NCI-H345 treated with DMSO at 0.1 percent for 48 hours (cell line): ENCODE data around the gene VDAC1.
"Not testable (repeated sequence)": the region's sequence is repeated elsewhere in the genome, so short reads cannot be mapped to it uniquely, and the experiment has no call there.

Source experiments
- DNase-seq: peaks from one replicate; lab custom pipeline; 2025; ENCODE audit not compliant: unreplicated experiment; lab: John Stamatoyannopoulos, UW

VDAC1 gene

DNA sequence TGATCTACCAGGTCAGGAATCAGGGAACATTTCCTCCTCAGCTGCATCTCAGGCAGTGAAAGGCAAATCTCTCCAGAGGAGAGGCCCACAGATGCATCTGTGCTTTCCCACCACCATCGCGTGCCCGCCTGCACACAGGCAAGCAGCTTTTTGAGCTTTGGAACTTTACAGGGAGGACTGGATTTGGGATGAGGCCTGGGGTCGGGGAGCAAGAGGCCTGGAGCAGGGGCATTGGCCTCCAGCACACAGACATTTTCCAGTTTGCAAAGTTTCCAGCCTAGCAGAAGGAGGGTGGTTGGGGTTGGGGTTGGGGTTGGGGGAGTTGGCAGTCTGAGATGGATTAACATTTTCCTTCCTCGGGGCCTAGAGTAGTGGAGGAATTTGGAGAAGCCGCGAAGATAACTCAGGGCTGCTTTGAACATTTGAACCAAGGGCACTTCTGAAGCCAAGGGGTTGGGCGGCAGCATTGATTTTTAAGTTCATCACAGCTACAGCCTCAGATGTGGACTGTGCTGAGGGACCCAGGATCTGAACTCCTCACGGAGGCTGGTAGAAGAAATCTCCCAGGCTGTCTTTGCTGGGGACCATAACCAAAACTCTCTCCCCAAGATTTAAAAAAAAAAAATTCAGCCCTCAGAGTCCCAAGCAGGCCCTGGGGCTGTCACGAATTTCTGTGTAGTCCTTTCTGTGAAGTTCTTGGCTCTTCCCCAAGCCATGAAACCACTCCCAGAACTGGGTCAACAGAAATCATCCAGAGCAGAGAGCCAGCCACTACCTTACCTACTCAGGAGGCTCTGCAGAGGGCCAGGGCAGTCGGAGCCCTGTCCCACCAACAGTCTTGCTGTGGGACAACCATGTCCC is 61.9 kb downstream of the VDAC1 start:
- DNase-seq, result no peak

DNA sequence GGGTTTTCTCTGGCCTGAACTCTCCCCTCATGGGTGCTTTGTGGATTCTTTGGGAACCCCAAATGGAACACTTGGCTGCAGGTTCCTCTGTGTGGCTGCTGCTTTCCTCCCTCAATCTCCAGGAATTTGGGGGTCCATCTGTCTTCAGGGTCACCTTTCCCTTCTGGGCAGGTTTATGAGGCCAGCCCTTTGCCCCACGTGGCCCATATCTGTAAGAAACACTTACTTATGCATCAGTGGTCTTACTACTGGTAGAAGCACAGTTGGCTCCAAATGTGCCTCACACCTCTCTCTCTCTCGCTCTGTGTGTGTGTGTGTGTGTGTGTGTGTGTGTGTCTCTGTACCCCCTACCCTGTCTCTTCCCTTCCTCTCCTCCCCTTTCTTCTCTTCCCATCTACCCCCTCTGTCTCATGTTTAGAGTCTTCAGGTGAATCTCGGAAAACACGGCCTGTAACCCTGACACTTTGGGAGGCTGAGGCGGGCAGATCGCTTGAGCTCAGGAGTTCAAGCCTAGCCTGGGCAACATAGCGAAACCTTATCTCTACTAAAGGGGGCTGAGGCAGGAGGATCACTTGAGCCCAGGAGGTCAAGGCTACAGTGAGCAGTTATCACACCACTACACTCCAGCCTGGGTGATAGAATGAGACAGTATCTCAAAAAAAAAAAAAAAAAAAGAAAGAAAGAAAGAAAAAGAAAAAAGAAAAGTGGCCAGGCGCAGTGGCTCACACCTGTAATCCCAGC is 63.1 kb downstream of the VDAC1 start:
- DNase-seq, result no peak

DNA sequence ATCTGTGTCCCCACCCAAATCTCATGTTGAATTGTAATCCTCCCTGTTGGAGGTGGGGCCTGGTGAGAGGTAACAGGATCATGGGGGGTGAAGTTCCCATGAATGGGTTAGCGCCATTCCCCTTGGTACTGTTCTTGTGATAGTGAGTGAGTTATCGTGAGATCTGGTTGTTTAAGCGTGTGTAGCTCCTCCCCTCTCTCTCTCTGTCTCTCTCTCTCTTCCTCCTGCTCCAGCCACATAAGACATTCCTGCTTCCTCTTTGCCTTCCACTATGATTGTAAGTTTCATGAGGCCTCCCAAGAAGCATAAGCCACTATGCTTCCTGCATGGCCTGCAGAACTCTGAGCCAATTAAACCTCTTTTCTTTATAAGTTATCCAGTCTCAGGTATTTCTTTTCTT is 65.1 kb downstream of the VDAC1 start:
- no peak for DNase-seq

DNA sequence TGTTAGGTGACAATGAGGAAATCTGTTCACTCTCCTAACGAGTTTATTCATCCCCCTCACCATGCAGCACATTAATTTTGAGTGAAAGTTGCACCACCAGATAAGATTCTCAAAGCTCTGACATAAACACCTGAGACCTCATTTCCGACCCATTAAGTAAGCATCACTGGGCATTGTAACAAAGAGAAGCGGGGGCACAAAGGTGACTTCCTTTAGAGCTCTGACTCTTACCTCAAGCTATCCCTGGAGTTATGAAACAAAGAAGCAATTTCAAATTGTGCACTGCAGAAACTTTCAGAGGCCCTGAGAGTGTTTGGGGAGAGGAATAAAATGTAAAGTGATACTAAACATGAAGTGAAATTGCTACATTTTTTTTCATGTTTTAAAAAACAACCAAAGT is 65.8 kb downstream of the VDAC1 start:
- no peak for DNase-seq

DNA sequence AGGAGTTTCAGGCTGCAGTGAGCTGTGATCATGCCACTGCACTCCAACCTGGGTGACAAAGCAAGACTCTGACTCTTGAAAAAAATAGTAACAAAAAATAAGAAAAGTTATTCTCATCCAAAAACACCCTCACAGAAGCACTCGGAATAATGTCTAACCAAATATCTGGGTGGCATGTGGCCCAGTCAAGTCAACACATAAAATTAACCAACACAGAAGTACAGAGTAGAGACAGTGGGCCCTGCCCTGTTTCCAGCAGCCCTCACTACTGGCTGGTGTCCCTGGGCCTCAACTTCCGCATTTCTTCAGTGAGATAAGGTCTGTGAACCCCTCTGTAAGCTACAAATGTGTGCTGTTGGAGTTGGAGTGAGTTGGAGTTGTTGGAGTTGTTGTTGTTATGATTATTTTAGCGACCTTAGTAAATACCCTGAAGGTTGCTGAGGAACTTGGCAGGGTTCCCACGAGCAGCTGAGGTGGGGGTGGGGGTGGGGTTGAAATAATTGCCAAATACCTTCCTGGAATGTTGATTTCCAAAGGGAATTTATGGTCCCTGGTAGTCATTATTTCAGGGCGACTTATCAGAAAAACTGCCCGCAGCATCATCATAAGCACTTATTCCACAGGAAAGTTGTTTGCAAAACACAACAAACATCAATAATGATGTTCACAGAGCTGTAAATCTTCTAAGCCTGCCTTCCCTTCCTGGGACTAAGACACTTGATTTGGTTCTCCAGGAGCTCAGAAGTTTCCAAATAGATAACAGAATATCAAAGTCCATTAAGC is 66.5 kb downstream of the VDAC1 start:
- no peak for DNase-seq

DNA sequence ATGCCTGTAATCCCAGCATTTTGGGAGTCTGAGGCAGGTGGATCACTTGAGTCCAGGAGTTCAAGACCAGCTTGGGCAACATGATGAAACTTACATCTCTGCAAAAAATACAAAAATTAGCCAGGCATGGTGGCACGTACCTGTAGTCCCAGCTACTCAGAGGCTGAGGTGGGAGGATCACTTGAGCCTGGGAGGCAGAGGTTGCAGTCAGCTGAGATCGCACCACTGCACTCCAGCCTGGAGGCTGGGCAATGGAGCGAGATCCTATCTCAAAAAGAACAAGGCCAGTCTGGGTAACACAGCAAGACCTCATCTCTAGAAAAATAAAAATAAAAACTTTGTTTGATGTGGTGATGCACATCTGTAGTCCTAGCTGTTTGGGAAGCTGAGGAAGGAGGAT is 67.1 kb downstream of the VDAC1 start:
- DNase-seq, result not testable (repeated sequence)

DNA sequence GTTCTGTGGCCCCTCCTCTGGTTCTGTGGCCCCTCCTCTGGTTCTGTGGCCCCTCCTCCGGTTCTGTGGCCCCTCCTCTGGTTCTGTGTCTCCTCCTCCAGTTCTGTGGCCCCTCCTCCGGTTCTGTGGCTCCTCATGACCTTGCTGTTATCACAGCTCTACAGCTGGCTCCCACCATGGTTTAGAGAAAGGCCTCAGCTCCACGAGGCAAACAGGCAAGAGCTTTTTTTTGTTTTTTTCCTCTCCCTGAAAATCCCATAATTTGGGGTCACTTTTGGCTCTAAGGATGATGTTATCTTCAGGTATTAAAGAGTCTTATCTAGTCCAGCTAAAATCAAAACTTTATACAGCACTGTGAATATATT is 68.1 kb downstream of the VDAC1 start:
- DNase-seq, result no peak

DNA sequence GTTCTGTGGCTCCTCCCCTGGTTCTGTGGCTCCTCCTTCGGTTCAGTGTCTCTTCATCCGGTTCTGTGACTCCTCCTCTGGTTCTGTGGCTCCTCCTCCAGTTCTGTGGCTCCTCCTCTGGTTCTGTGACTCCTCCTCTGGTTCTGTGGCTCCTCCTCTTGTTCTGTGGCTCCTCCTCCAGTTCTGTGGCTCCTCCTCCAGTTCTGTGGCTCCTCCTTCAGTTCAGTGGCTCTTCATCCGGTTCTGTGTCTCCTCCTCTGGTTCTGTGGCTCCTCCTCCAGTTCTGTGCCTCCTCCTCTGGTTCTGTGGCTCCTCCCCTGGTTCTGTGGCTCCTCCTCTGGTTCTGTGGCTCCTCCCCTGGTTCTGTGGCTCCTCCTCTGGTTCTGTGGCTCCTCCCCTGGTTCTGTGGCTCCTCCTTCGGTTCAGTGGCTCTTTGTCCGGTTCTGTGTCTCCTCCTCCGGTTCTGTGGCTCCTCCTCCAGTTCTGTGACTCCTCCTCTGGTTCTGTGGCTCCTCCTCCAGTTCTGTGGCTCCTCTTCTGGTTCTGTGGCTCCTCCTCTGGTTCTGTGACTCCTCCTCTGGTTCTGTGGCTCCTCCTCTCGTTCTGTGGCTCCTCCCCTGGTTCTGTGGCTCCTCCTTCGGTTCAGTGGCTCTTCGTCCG is 68.7 kb downstream of the VDAC1 start:
- not testable (repeated sequence) for DNase-seq

DNA sequence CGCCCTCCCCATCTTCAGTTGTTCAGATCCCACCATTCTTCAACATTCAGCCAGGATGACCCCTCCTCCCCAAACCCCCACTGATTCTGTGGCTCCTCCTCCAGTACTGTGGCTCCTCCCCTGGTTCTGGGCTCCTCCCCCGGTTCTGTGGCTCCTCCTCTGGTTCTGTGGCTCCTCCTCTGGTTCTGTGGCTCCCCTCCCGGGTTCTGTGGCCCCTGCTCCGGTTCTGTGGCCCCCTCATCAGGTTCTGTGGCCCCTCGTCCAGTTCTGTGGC is 69.2 kb downstream of the VDAC1 start:
- no peak for DNase-seq

DNA sequence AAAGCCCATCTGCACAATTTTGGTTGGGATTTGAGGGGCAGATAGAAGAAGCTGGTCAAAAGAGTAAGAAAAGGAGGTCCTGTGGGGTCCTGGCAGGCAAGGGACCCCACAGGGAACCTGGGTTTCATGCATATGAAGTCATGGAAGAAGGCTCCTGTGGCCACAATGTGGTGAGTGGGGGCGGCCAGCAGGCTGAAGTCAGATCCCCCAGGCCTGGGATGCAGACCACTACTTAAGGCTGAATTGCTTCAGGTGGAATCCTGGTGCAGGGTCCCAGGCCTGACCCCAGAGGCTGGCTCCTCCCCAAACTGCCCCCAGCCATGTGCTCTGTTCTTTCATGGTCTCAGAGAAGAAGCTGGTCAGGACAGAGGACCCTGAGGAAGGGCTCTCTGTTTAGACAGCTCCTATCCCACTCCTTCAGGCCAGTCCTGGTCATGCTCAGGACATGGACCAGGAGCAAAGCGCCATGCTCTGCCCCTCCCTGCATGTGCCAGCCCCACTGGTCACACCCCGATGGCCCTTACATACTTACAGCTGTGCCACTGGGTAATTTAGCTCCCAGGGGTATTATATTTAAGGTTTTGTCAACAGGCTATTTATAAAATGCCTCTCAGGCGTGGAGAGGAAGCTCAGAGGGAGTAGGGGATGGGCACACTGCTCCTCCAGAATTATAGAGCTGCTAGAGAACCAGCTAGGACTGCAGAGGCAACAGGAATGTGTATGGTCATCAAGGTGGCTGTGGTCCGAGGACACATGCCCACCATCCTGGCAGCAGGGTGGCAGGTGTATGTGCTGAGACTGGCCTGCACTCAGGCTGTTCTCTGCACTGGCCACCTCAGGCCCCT is 69.7 kb downstream of the VDAC1 start:
- peak; percentile 61 for DNase-seq

DNA sequence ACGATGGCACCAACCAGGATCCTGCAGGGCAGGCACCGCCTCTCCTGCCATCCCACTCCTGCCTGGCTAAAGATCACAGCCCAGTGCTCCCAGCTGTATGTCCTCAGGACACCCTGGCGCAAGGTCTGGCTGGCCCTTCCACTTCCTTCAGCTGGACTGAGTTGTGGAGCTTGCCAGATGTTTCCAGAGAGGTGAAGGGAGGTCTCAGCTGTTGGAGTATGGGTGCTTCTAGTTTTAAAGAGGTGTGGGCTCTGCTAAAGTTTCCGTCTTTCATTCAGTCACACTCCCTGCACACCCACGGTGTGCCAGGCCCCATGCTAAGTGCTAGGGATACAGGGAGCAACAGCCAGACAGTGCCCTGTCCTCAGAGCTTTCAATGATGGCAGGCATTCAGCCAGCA is 70.5 kb downstream of the VDAC1 start:
- DNase-seq, result no peak

DNA sequence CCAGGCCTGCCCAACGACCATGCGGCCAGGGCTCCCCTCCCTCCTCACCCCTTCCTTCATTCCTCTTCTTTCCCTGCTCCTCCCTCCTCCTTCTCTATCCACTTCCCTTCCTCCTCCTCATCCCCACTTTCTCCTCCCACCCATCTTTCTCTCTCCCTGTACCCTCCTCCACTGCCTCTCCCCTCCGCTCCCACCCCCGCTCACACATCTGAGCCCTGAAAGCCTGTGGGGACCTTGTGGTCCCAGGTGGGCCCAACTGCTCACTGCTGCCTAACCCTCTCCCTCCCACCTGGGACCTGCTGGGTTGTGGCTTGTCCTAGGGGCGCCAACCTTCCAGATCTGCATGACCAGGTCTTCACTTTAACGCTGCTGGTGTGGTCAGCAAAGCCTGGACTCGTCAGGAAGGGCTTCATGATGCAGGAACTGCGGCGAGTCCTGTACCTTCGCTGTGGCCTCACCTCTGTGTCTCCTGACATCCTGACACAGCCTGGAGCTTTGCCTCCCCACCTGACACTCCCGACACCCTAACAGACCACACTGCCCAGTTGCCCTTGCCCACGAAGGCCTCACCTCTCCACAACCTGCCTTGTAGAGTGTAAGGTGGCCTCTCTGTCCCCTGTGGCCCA is 71.0 kb downstream of the VDAC1 start:
- no peak for DNase-seq

DNA sequence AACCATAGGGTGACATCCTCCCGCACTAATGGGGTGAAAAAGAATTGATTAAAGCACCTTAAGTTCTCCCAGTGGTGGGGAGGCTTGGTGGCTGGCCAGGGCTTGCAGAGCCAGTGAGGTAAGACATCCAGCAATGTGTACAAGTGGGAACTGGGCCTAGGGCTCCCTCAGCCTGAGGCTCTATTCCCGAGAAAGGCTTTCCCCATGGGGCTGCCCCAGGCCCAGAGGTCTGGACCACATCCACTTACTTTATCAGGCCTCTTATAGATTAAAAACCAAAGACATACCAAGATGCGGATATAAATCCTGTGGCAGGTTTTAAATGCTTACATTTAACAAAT is 71.6 kb downstream of the VDAC1 start:
- DNase-seq, result no peak

DNA sequence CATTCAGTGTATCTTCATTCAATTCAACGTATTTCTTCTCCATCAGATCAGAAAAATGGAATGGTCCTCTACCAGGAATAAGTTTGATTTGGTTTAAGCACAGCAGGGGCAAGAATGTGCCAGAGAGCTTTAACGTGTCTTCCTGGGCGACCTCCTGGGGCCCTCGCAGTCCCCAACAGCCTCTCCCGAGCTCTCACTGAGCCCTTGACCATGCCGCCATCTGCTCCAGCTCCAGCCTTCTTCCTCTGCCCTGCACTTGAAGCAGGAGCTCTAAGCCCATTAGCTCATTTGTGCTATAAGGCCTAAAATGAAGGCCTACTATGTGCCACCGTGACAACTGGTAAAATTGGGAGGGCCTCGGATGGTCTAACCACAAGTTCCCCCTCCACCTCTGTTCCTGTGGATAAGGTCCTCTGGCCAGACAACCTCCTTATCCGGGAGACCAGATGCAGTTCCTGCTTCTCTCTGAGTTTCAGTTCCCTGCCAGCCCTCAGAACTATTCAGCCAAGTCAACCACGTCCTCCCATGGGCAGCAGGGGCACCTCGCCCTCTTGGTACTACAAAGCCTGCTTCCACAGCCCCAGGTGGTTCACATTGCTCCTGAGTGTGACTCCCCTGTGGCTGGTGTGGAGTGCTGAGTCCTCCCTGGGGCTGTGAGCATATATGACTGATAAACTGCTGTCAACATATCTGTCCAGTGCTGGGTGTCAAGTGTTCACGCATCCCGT is 72.2 kb downstream of the VDAC1 start:
- no peak for DNase-seq

DNA sequence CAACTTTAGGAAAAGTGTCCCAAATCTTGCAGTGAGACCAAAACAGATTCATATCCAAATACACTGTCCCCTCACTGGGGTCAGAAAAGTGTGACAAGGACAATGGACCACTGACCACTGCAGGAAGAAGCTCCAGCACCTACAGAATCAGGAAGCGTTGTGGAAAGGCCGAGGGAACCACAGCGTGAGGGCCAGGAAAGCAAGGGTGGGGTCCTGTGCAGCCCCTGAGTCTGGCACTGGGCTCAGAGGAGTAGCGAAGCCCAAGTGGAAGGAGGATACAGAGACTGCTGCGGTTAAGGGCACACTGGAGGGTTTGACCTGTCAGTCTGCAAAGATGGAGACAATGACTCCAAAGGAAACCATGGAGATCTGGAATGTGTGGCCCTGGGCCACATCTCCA is 73.2 kb downstream of the VDAC1 start:
- DNase-seq, result no peak

DNA sequence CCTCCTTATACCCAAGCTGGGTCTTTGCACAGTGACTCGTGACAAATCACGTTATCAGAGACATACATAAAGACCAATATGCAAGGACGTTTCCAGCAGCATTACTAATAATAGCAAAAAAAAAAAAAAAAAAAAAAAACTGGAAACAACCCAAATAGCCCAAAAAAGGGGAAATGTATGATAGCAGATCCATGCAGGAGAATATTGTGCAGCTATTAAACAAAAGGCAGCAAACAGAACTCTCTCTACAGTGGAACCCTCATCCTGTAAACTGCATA is 74.0 kb downstream of the VDAC1 start:
- no peak for DNase-seq

DNA sequence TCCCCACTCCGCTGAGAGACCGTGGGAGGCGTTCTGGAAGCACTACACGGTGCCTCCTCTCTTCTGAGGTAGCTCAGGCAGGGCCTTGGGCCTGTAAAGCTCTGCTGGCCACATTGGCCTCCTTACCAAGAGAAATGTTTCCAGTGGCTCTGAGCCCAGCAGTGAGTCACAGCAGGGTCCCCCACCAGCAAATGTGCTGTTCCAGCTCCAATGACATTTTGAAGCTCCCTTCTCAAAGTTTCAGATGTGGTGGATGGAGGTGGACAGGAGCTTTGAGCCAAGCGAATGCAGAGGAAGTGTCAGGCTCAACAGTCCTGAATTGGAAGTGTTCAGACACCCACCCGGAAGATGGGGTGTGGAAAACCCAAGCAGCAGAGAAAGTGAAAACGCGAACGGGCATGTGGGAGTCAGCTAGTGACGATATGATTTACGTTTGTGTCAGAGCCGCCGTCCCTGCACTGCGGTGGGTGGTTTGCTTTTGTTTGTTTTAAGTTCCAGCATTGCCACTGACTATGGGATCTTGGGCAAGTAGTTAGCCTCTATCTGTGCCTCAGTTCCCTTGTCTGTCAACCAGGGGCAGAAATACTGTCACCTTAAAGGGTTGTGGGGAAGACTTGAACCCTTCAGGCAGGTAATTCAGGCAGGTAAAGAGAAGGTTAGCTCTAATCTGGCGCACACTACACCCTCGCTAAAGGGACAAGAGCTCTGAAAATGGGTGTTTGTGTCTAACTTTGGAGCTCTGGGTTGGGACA is 74.5 kb downstream of the VDAC1 start:
- no peak for DNase-seq

DNA sequence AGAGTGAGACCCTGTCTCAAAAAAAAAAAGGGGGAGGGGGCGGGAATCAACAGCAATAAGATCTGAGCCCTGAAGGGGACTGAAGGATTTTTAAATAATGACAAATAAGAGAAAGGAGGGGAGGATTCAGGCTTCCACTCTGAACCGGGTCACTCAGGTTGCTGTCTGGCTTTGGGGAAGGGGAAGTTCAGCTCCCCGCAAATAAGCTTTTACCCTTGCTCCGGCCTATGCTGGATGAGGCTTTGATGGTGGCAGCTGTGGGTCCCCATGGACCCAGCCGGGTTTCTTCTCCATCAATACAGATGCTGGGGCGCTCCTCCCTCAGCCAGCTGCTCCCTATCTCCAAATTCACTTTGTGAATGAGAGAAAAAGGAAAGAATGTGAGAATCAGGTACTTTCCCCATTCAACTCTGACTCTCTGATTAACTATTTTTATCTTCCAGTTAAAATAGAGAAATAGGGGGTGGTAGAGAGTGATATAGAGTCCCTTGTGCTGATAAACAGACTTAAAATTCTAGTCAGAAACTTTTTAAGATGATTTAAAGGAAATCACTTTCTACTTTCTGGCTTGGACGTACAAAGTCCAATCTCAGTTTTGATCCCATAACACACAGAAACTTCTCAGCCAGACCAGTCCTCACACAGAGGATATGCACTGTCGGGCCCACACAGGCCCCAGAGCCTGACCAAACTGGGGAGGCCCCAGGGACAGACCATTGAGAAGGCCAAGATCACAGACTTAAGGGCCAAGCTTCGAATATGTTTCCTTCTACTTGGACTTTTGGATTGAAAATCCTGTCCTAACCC is 76.0 kb downstream of the VDAC1 start:
- no peak for DNase-seq
